Activated CD4-positive, alpha-beta T cell treated with anti-CD3 and anti-CD28 coated beads, Interleukin-2, amount 10 ng/mL, durations not matched to agents 24 days and 14 days (primary cell): ENCODE measurements around the gene GON7. TPM values are rescaled to one million over a fixed set of nuclear protein-coding genes. Genes with fewer than 3 reads are reported as not detected.
"Not testable (repeated sequence)": the region's sequence is repeated elsewhere in the genome, so short reads cannot be mapped to it uniquely, and the experiment has no call there.

ENCODE experiments used
- DNase-seq: peaks from one replicate; pipeline ENCODE4 v3.0.0; 2022
- H3K27ac Mint-ChIP-seq: one replicate; pipeline ENCODE4 v1.8.0; 2022; ENCODE audit warnings: mild to moderate bottlenecking, mixed read lengths
- H3K27me3 Mint-ChIP-seq: one replicate; pipeline ENCODE4 v1.8.0; 2022; ENCODE audit warnings: mixed read lengths
- H3K36me3 Mint-ChIP-seq: one replicate; pipeline ENCODE4 v1.8.0; 2022; ENCODE audit warnings: low read depth, mild to moderate bottlenecking, mixed read lengths
- H3K4me1 Mint-ChIP-seq: one replicate; pipeline ENCODE4 v1.8.0; 2021; ENCODE audit warnings: mixed read lengths
- H3K4me3 Mint-ChIP-seq: one replicate; pipeline ENCODE4 v1.8.0; 2022; ENCODE audit warnings: mild to moderate bottlenecking, moderate library complexity, mixed read lengths
- H3K9me3 Mint-ChIP-seq: one replicate; pipeline ENCODE4 v1.8.0; 2021; ENCODE audit warnings: mixed read lengths
- intact Hi-C: fragments of 100-400 bp; cut with micrococcal nuclease; formaldehyde crosslinking; loops from one replicate; pipeline ENCODE4 v1.15.1; 2023
- total RNA-seq: library from RNA; stranded (reverse); gene quantifications from 2 replicates; pipeline ENCODE4 v1.2.3, GENCODE V29; 2022

Gene GON7
- total RNA-seq, 1 donor from 2014 or later: 16.3 TPM

- intact Hi-C loops, H3K27me3 Mint-ChIP-seq, H3K4me3 Mint-ChIP-seq, H3K27ac Mint-ChIP-seq, H3K9me3 Mint-ChIP-seq, DNase-seq, H3K4me1 Mint-ChIP-seq, H3K36me3 Mint-ChIP-seq: not testable (repeated sequence)
These were observed 48.5 kb downstream of the GON7 start for GRCh38 chr14:93158349-93158748.

- peaks cover 4% of the 10 kb centered on the region for H3K27me3 Mint-ChIP-seq
- H3K4me1 Mint-ChIP-seq: no peaks in the 10 kb centered on the region
- intact Hi-C loops: no loop called here
- H3K9me3 Mint-ChIP-seq: no peaks in the 10 kb centered on the region
- no peaks in the 10 kb centered on the region for H3K36me3 Mint-ChIP-seq
- no peak overlapping the region for H3K27ac Mint-ChIP-seq
- DNase-seq: no peak
- no peak overlapping the region for H3K4me3 Mint-ChIP-seq
These were observed 50.0 kb downstream of the GON7 start for GRCh38 chr14:93156693-93157369.

- H3K4me3 Mint-ChIP-seq: no peak overlapping the region
- H3K27me3 Mint-ChIP-seq: peaks cover 6% of the 10 kb centered on the region
- H3K36me3 Mint-ChIP-seq: no peaks in the 10 kb centered on the region
- DNase-seq: no peak
- intact Hi-C loops: no loop called here
- H3K4me1 Mint-ChIP-seq: no peaks in the 10 kb centered on the region
- H3K9me3 Mint-ChIP-seq: no peaks in the 10 kb centered on the region
- no peak overlapping the region for H3K27ac Mint-ChIP-seq
These were observed 51.2 kb downstream of the GON7 start for GRCh38 chr14:93155667-93156066.

GRCh38 chr14:93153121-93153520 lies 53.7 kb downstream of the GON7 start:
- H3K27ac Mint-ChIP-seq: no peak overlapping the region
- DNase-seq: no peak
- H3K4me1 Mint-ChIP-seq: no peaks in the 10 kb centered on the region
- H3K9me3 Mint-ChIP-seq: no peaks in the 10 kb centered on the region
- no peak overlapping the region for H3K4me3 Mint-ChIP-seq
- intact Hi-C loops: no loop called here
- H3K36me3 Mint-ChIP-seq: no peaks in the 10 kb centered on the region
- H3K27me3 Mint-ChIP-seq: peaks cover 6% of the 10 kb centered on the region

Other genes starting within 250 kb of the GON7 start
- gene ITPK1, start 91.1 kb downstream of the GON7 start, total RNA-seq: 71.0 and 73.9 TPM in 2 replicates
- 16.2 and 17.1 TPM in 2 replicates for gene MOAP1, start 22.2 kb downstream of the GON7 start, total RNA-seq
- 14.7 and 18.6 TPM in 2 replicates for gene LYSET, start 21.7 kb downstream of the GON7 start, total RNA-seq
- gene UBR7, start 191 bp upstream of the GON7 start, total RNA-seq: 32.5 and 35.3 TPM in 2 replicates
- 15.2 and 19.4 TPM in 2 replicates for gene BTBD7, start 126.0 kb upstream of the GON7 start, total RNA-seq
- not detected in 2 replicates for gene COX8C, start 140.1 kb upstream of the GON7 start, total RNA-seq
- gene UNC79, start 223.9 kb upstream of the GON7 start, total RNA-seq: not detected in 2 replicates